Adrenal gland (tissue), 12 donors: ENCODE measurements around the gene SSPN. TPM values are rescaled to one million over a fixed set of nuclear protein-coding genes. Genes with fewer than 3 reads are reported as not detected.

Source experiments
- DNase-seq, 7 donors: peaks; one replicate each; pipeline ENCODE4 v3.0.0-alpha.2; 2019 to 2020
- H3K27ac ChIP-seq, 5 donors: fragments of 200-600 bp; sonication (generic) in 4 of 5; 1 replicate in 3 of 5; 2 replicates in 2 of 5; pipeline versions ENCODE4 v1.5.1 to v1.8.0; 2016 to 2020; ENCODE audit warnings: mild to moderate bottlenecking in 1 of 5
- H3K27me3 ChIP-seq: fragments of 200-600 bp; 2 replicates; pipeline ENCODE4 v1.8.0; 2021
- H3K36me3 ChIP-seq, 2 donors: fragments of 200-600 bp; replicated peaks in 1 of 2; 1 replicate in 1 of 2; 2 replicates in 1 of 2; pipeline versions ENCODE4 v1.5.1 to v1.8.0; 2018 to 2022
- H3K4me1 ChIP-seq, 2 donors: fragments of 200-600 bp; replicated peaks in 1 of 2; 1 replicate in 1 of 2; 2 replicates in 1 of 2; pipeline versions ENCODE4 v1.5.1 to v1.8.0; 2018 to 2021
- H3K4me3 ChIP-seq, 4 donors: fragments of 200-600 bp; sonication (generic) in 3 of 4; one replicate each; pipeline ENCODE4 v1.5.1; 2016 to 2018
- H3K9me3 ChIP-seq, 3 donors: fragments of 200-600 bp; sonication (generic) in 1 of 3; replicated peaks in 1 of 3; 1 replicate in 2 of 3; 2 replicates in 1 of 3; pipeline versions ENCODE4 v1.5.1 to v1.8.0; 2016 to 2021
- CTCF ChIP-seq, 6 experiments: fragments of 450-650 bp in 4 of 6; fragments of 200-600 bp in 2 of 6; sonication (generic) in 1 of 6; IDR thresholded peaks; 1 replicate in 5 of 6; 2 replicates in 1 of 6; pipeline versions ENCODE4 v1.5.1 to v1.8.0; 2016 to 2021; ENCODE audit warnings: antibody characterized with exemption in 6 of 6, mild to moderate bottlenecking in 2 of 6, moderate library complexity in 1 of 6
- POLR2A ChIP-seq, 2 donors: fragments of 450-650 bp; IDR thresholded peaks; one replicate each; pipeline ENCODE4 v1.6.1; 2017; ENCODE audit warnings: antibody characterized with exemption in 2 of 2, mild to moderate bottlenecking in 2 of 2, moderate library complexity in 1 of 2
- WGBS, 4 donors: extraction: QIAGEN DNeasy Blood & Tissue Kit in 2 of 4; methylation state at CpG; one replicate each; pipeline versions ENCODE4 v1.1.5 to v1.1.7; 2013 to 2017; 5-methylcytosine and 5-hydroxymethylcytosine counted together
- intact Hi-C, 2 donors: fragments of 100-400 bp; cut with DNase I; formaldehyde crosslinking; loops; one replicate each; pipeline versions ENCODE4 v1.14.1 to v1.15.0; 2022 to 2023
- polyA plus RNA-seq, 3 donors: library from polyadenylated mRNA; stranded (reverse); fragments of 200-250 nt in 2 of 3; fragments of 350-450 nt in 1 of 3; fragmentation: Illumina TruSeq in 1 of 3; extraction: RNeasy Lipid Tissue Mini Kit (QIAGEN cat#74804) in 1 of 3; gene quantifications; one replicate each; pipeline ENCODE4 v1.2.3, GENCODE V29; 2013 to 2014
- total RNA-seq, 9 donors: library from RNA; depleted of rRNA in 4 of 9; stranded (reverse); fragments of >200 nt in 4 of 9; fragments of 120-200 nt in 1 of 9; fragmentation: NEBNext Ultra II Directional in 1 of 9; extraction: Animal tissue kit (Norgen Biotek cat#: 25700) in 1 of 9; gene quantifications; one replicate each; pipeline versions ENCODE4 v1.1.0 to v1.2.4, GENCODE V29; 2013 to 2023
- donor health status: healthy with polysubstance abuse.
- donor health status: Bipolar disorder and iron deficiency.
- donor health status: DM: yes; HTN: yes; CAD: no.
- donor health status: DM: no; HTN: no; CAD: no.
- donor health status: DM: no; HTN: no; CAD: no.
- donor health status: DM: yes; HTN: yes; CAD: no.

SSPN gene
- total and polyA plus RNA-seq, 12 donors: 3.3 to 47.8 (median 13.9) TPM

GRCh38 chr12:26177283-26177682, 18.1 kb upstream of the SSPN start:
- Histone ChIP-seq H3K4me3 (no peak overlapping the region), H3K36me3 (no peaks in the 10 kb centered on the region), H3K27me3 (no peaks in the 10 kb centered on the region), H3K9me3 (no peaks in the 10 kb centered on the region), H3K4me1 (no peaks in the 10 kb centered on the region), H3K27ac (no peak overlapping the region)
- intact Hi-C loops: no loop called here
- no peak for DNase-seq
- TF ChIP-seq POLR2A (IDR thresholded peaks at IDR 0.05): no peak
- WGBS, 4 donors: 62 to 66% (median 64%) methylated on average over 7 of the region's 7 CpGs

- 89 to 95% (median 93%) methylated on average over 4 of the region's 4 CpGs for WGBS, 4 donors
- Histone ChIP-seq H3K36me3 (no peaks in the 10 kb centered on the region), H3K27ac (no peak overlapping the region), H3K4me1 (no peaks in the 10 kb centered on the region), H3K4me3 (no peak overlapping the region), H3K27me3 (no peaks in the 10 kb centered on the region), H3K9me3 (no peaks in the 10 kb centered on the region)
- TF ChIP-seq CTCF (IDR thresholded peaks at IDR 0.05) (no peak), POLR2A (IDR thresholded peaks at IDR 0.05) (no peak)
- DNase-seq: no peak
- intact Hi-C loops: loop anchor here in 1 of 2 donors (10.0 kb wide), 1 partner anchor 45 kb away; no protein-coding TSS in a partner anchor
Observed at GRCh38 chr12:26179826-26180225, 15.5 kb upstream of the SSPN start.

GRCh38 chr12:26182377-26182776, 13.0 kb upstream of the SSPN start:
- Histone ChIP-seq H3K9me3 (no peaks in the 10 kb centered on the region), H3K27ac (no peak overlapping the region), H3K27me3 (no peaks in the 10 kb centered on the region), H3K4me3 (no peak overlapping the region), H3K36me3 (no peaks in the 10 kb centered on the region), H3K4me1 (no peaks in the 10 kb centered on the region)
- TF ChIP-seq POLR2A (IDR thresholded peaks at IDR 0.05) (no peak), CTCF (IDR thresholded peaks at IDR 0.05) (no peak)
- DNase-seq: no peak
- 76 to 87% (median 83%) methylated on average over 2 of the region's 2 CpGs for WGBS, 4 donors
- intact Hi-C loops: loop anchor here in 1 of 2 donors (10.0 kb wide), 1 partner anchor 48 kb away; no protein-coding TSS in a partner anchor

- Histone ChIP-seq H3K4me3 (no peak overlapping the region), H3K27ac (no peak overlapping the region), H3K27me3 (no peaks in the 10 kb centered on the region), H3K9me3 (no peaks in the 10 kb centered on the region), H3K36me3 (no peaks in the 10 kb centered on the region), H3K4me1 (no peaks in the 10 kb centered on the region)
- DNase-seq: no peak
- no peak for TF ChIP-seq CTCF (IDR thresholded peaks at IDR 0.05)
- no peak for TF ChIP-seq POLR2A (IDR thresholded peaks at IDR 0.05)
- 84 to 92% (median 90%) methylated on average over 7 of the region's 7 CpGs for whole genome bisulfite sequencing, 4 donors
- intact Hi-C loops: loop anchor here in 1 of 2 donors (10.0 kb wide), 1 partner anchor 51 kb away; no protein-coding TSS in a partner anchor
Observed at GRCh38 chr12:26185532-26186320, 9.6 kb upstream of the SSPN start.
